ENCODE data around the gene SH3BP5. TPM values are rescaled to one million over a fixed set of nuclear protein-coding genes. Genes with fewer than 3 reads are reported as not detected.

SH3BP5 gene
- total RNA-seq, 1 donor from 2014 or later = 7.7 TPM

DNA sequence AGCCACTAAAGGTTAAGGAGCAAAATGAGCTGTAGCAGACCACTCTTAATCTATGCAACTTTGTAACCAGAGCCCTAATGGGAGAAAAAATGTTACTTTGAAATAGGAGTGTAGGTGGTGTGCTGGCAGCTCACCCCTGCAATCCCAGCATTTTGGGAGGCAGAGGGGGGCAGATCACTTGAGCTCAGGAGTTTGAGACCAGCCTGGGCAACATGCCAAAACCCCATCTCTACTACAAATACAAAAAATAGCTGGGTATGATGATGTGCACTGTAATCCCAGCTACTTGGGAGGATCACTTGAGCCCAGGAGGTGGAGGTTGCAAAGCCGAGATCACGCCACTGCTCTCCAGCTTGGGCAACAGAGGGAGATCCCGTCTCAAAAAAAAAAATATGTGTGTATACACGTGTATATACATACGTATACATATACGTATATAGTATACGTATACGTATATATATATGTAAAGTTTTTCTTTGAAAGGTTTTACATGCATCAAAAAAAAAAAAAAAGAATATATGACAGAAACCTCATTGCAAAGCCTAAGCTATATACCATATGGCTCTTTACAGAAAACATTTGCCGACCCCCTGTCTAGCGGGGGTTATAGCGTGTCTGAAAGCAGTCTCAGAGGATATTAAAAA is 110.7 kb downstream of the SH3BP5 start:
- H3K4me3 ChIP-seq (ENCODE audit: low read depth, low read length) = no peak overlapping the region
- TF ChIP-seq, protein P1, sequence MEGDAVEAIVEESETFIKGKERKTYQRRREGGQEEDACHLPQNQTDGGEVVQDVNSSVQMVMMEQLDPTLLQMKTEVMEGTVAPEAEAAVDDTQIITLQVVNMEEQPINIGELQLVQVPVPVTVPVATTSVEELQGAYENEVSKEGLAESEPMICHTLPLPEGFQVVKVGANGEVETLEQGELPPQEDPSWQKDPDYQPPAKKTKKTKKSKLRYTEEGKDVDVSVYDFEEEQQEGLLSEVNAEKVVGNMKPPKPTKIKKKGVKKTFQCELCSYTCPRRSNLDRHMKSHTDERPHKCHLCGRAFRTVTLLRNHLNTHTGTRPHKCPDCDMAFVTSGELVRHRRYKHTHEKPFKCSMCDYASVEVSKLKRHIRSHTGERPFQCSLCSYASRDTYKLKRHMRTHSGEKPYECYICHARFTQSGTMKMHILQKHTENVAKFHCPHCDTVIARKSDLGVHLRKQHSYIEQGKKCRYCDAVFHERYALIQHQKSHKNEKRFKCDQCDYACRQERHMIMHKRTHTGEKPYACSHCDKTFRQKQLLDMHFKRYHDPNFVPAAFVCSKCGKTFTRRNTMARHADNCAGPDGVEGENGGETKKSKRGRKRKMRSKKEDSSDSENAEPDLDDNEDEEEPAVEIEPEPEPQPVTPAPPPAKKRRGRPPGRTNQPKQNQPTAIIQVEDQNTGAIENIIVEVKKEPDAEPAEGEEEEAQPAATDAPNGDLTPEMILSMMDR (conservative IDR thresholded peaks at IDR 0.05; ENCODE audit: low read depth, low read length) = no peak
- DNase-seq (ENCODE audit: low read depth) = no peak

DNA sequence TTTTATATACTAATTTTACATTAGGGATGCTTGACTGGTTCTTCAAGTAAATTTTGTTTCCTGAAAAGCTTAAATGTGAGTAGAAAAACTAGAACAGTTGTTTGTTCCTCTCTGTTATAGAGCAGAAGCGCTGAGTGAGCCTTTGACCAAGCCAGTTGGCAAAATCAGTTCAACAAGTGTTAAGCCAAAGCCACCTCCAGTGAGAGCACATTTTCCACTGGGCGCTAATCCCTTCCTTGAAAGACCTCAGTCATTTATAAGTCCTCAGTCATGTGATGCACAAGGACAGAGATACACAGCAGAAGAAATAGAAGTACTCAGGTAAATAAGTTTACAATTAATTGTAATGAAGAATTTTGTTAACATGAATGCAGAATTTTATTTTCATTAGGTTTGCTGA is 111.7 kb downstream of the SH3BP5 start:
- DNase-seq (ENCODE audit: low read depth) = no peak
- H3K4me3 ChIP-seq (ENCODE audit: low read depth, low read length) = no peak overlapping the region
- TF ChIP-seq, protein P1 (conservative IDR thresholded peaks at IDR 0.05; ENCODE audit: low read depth, low read length) = no peak

DNA sequence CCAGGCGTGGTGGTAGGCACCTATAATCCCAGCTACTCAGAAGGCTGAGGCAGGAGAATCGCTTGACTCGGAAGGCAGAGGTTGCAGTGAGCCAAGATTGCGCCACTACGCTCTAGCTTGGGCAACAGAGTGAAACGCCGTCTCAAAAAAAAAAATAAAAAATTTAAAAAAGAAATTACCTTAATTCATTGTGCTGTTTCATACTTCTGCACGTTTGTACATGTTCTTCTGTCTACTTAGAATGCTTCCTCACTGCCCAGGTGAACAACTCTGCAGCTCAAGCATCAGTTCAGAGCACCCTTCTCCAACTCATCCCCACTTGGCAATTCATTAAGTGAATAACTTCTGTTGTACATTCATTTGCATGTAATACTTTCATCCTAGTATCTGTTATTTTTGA is 112.3 kb downstream of the SH3BP5 start:
- H3K4me3 ChIP-seq (ENCODE audit: low read depth, low read length) = no peak overlapping the region
- no peak for DNase-seq (ENCODE audit: low read depth)
- TF ChIP-seq, protein P1 (conservative IDR thresholded peaks at IDR 0.05; ENCODE audit: low read depth, low read length) = no peak

DNA sequence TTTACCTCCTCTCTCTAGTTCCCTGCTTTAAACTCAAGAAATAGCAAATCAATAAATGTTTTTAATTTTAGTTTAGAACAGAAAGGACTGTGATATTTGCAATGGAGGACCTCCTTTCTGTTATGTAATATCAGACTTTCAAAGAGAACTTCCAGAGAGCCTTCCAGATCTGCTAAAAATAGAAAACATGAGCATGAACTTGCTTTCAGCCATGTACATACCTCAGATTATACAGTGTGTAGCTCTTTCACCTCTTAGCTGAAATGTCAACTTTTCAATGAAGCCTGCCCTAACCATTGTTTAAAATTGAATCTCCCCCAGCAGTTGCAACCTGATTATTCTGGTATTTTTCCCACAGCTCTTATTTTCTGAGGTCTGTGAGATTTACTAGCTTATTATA is 113.7 kb downstream of the SH3BP5 start:
- no peak overlapping the region for H3K4me3 ChIP-seq (ENCODE audit: low read depth, low read length)

DNA sequence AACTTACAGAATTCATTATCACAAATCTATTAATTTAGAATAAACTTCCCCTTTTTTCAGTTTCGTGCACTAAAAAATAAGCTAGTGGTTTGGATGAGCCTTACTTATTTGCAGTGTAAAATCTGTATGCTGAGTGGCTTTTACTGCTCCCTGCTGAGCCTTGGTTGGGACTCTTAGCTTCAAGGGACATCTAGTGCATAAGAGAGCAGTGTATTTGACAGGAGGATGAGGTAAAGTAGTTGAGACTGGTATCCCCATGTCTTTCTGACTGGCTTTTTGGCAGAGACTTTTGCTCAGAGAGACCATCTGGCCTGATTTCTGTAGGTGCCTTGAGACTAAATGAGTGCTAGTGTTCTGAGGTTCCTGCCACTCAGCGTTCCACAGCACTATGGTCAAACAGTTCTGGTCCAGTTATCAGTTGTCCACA is 114.5 kb downstream of the SH3BP5 start:
- TF ChIP-seq, protein P1 (conservative IDR thresholded peaks at IDR 0.05; ENCODE audit: low read depth, low read length) = no peak
- no peak overlapping the region for H3K4me3 ChIP-seq (ENCODE audit: low read depth, low read length)
- no peak for DNase-seq (ENCODE audit: low read depth)

More for the DNA sequence above, 113.7 kb downstream of the SH3BP5 start:
- no peak for DNase-seq (ENCODE audit: low read depth)
- TF ChIP-seq, protein P1 (conservative IDR thresholded peaks at IDR 0.05; ENCODE audit: low read depth, low read length) = no peak

DNA sequence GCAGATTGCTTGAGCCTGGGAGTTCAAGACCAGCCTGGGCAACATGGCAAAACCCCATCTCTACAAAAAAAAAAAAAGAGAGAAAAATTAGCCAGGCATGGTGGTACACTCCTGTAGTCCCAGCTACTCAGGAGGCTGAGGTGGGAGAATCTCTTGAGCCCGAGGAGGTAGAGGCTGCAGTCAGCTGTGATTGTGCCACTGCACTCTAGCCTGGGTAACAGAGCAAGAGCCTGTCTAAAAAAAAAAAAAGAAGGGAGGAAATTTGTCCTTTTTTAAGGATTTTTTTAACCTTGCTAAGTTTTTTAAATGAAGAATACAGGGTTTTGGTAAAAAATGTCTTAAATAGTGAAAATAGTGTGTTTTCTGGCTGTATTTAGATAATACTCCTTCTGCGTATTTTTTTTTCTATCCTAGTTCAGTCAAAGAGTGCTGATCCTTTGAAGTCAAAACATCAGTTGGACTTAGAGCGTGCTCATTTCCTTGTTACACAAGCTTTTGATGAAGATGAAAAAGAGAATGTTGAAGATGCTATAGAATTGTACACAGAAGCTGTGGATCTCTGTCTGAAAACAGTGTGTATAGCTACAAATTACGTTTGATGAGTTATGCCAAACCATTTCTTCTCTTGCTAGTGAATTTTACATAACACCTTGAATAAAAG is 115.2 kb downstream of the SH3BP5 start:
- no peak for DNase-seq (ENCODE audit: low read depth)
- TF ChIP-seq, protein P1 (conservative IDR thresholded peaks at IDR 0.05; ENCODE audit: low read depth, low read length) = no peak

DNA sequence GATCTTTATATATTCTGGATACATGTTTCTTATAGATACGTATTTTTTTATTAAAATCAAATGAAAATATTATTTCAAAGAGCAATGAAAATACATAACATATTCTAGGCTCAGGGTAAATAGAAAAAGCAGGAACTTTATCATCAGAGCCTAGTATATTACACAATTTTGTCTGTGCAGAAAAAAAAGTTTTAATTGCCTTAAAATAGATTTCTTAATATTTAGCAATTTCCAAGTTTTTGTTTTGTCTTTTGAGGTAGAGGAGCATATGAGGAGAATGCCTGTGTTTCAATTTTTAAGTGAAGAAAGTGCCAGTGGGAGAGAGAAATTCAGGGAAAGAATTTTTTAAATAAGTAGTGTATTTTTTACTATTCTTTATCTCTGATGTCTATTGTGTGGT is 115.9 kb downstream of the SH3BP5 start:
- no peak overlapping the region for H3K4me3 ChIP-seq (ENCODE audit: low read depth, low read length)
- DNase-seq (ENCODE audit: low read depth) = no peak
- TF ChIP-seq, protein P1 (conservative IDR thresholded peaks at IDR 0.05; ENCODE audit: low read depth, low read length) = no peak

More for the DNA sequence above, 115.2 kb downstream of the SH3BP5 start:
- H3K4me3 ChIP-seq (ENCODE audit: low read depth, low read length) = no peak overlapping the region

Data from epithelial cell of proximal tubule (primary cell).